ENCODE results near the gene LOXL1.

LOXL1 gene

GRCh38 chr15:73987681-73988444, 61.6 kb downstream of the LOXL1 start:
- no peak overlapping the region for H3K4me3 Mint-ChIP-seq
- H3K4me1 Mint-ChIP-seq = peaks cover 40% of the 10 kb centered on the region
- DNase-seq = no peak
- TF ChIP-seq, protein P1, sequence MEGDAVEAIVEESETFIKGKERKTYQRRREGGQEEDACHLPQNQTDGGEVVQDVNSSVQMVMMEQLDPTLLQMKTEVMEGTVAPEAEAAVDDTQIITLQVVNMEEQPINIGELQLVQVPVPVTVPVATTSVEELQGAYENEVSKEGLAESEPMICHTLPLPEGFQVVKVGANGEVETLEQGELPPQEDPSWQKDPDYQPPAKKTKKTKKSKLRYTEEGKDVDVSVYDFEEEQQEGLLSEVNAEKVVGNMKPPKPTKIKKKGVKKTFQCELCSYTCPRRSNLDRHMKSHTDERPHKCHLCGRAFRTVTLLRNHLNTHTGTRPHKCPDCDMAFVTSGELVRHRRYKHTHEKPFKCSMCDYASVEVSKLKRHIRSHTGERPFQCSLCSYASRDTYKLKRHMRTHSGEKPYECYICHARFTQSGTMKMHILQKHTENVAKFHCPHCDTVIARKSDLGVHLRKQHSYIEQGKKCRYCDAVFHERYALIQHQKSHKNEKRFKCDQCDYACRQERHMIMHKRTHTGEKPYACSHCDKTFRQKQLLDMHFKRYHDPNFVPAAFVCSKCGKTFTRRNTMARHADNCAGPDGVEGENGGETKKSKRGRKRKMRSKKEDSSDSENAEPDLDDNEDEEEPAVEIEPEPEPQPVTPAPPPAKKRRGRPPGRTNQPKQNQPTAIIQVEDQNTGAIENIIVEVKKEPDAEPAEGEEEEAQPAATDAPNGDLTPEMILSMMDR (IDR thresholded peaks at IDR 0.05) = no peak
- no peaks in the 10 kb centered on the region for H3K36me3 Mint-ChIP-seq (ENCODE audit: low read depth)
- H3K27me3 Mint-ChIP-seq (ENCODE audit: low read depth, poor library complexity) = peaks cover 23% of the 10 kb centered on the region
- H3K9me3 Mint-ChIP-seq = no peaks in the 10 kb centered on the region
- no peak overlapping the region for H3K27ac Mint-ChIP-seq

GRCh38 chr15:73988445-73988969, 62.2 kb downstream of the LOXL1 start:
- TF ChIP-seq, protein P1 (IDR thresholded peaks at IDR 0.05) = no peak
- Mint-ChIP-seq H3K4me1 (peaks cover 38% of the 10 kb centered on the region), H3K9me3 (no peaks in the 10 kb centered on the region), H3K36me3 (ENCODE audit: low read depth) (no peaks in the 10 kb centered on the region), H3K27ac (no peak overlapping the region), H3K4me3 (no peak overlapping the region), H3K27me3 (ENCODE audit: low read depth, poor library complexity) (peaks cover 23% of the 10 kb centered on the region)
- DNase-seq = no peak

- no peak overlapping the region for H3K4me3 Mint-ChIP-seq
- H3K4me1 Mint-ChIP-seq = peaks cover 42% of the 10 kb centered on the region
- DNase-seq = no peak
- peaks cover 24% of the 10 kb centered on the region for H3K27me3 Mint-ChIP-seq (ENCODE audit: low read depth, poor library complexity)
- H3K9me3 Mint-ChIP-seq = no peaks in the 10 kb centered on the region
- TF ChIP-seq, protein P1 (IDR thresholded peaks at IDR 0.05) = no peak
- H3K27ac Mint-ChIP-seq = no peak overlapping the region
- no peaks in the 10 kb centered on the region for H3K36me3 Mint-ChIP-seq (ENCODE audit: low read depth)
Measured at GRCh38 chr15:73989001-73989798, 62.9 kb downstream of the LOXL1 start.

DNA sequence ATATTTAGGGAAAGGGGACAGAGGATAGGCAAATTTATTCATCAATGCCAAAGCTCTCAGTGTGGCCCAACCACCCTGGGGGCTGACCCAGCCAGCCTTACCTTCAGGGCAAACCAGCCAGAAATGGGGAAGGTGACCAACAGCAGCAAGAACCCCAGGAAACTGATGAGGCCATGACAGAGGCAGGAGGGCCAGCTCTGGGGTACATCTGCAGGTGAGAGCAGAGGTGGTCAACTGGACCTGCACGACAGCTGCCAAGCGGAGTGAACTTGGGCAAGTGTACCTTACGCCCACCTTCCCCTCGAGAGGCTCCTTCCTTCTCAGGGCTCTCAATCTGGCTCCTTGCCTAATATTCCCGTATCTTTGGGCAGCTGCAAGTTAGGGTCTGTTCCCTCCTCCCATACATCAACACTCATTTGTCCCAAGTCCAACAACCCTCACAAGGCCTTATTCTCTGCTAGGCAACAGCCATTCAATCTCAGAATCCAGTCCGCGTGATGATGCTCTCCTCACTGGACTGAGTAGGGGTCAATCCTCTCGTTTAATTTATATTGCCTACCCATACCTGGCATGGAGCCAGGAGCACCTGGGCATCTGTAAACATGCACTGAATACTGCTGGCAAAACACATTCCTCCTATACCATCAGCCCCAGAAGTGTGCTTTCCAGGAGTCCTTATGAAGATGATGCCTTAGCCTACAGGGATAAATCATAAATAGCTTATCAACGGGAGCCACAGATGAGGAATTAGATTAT, 64.2 kb downstream of the LOXL1 start:
- Mint-ChIP-seq H3K4me3 (peak overlapping the region; percentile 81), H3K4me1 (peaks cover 48% of the 10 kb centered on the region), H3K27me3 (ENCODE audit: low read depth, poor library complexity) (peaks cover 21% of the 10 kb centered on the region), H3K27ac (no peak overlapping the region), H3K9me3 (no peaks in the 10 kb centered on the region), H3K36me3 (ENCODE audit: low read depth) (no peaks in the 10 kb centered on the region)
- DNase-seq = no peak
- TF ChIP-seq, protein P1 (IDR thresholded peaks at IDR 0.05) = no peak

GRCh38 chr15:73991260-73991659, 65.0 kb downstream of the LOXL1 start:
- peaks cover 48% of the 10 kb centered on the region for H3K4me1 Mint-ChIP-seq
- H3K9me3 Mint-ChIP-seq = no peaks in the 10 kb centered on the region
- no peaks in the 10 kb centered on the region for H3K36me3 Mint-ChIP-seq (ENCODE audit: low read depth)
- DNase-seq = no peak
- peak overlapping the region; percentile 81 for H3K4me3 Mint-ChIP-seq
- H3K27me3 Mint-ChIP-seq (ENCODE audit: low read depth, poor library complexity) = peaks cover 20% of the 10 kb centered on the region
- no peak overlapping the region for H3K27ac Mint-ChIP-seq
- TF ChIP-seq, protein P1 (IDR thresholded peaks at IDR 0.05) = no peak

Measured in nephron progenitor cell (in vitro differentiated cells).